Parathyroid adenoma (tissue), 2 donors: ENCODE data around the gene INAFM2.

Source experiments
- H2AFZ ChIP-seq: fragments of 300-600 bp; sonication (generic); one replicate; pipeline ENCODE4 v1.7.0; 2017; ENCODE audit warnings: antibody characterized with exemption, mild to moderate bottlenecking
- H3K27ac ChIP-seq: fragments of 300-600 bp; sonication (generic); one replicate; pipeline ENCODE4 v1.7.0; 2017
- H3K27me3 ChIP-seq: fragments of 300-600 bp; sonication (generic); one replicate; pipeline ENCODE4 v1.7.0; 2017; ENCODE audit warnings: low read length; ENCODE audit not compliant: control insufficient read depth, insufficient read depth
- H3K36me3 ChIP-seq: fragments of 300-600 bp; sonication (generic); one replicate; pipeline ENCODE4 v1.7.0; 2017; ENCODE audit warnings: low read length; ENCODE audit not compliant: control insufficient read depth, insufficient read depth
- H3K4me1 ChIP-seq: fragments of 300-600 bp; sonication (generic); one replicate; pipeline ENCODE4 v1.7.0; 2017; ENCODE audit warnings: control low read depth
- H3K4me2 ChIP-seq: fragments of 300-600 bp; sonication (generic); one replicate; pipeline ENCODE4 v1.7.0; 2017; ENCODE audit warnings: low read length
- H3K4me3 ChIP-seq: fragments of 300-600 bp; sonication (generic); one replicate; pipeline ENCODE4 v1.7.0; 2017; ENCODE audit warnings: low read depth, low read length
- H3K79me2 ChIP-seq: fragments of 300-600 bp; sonication (generic); one replicate; pipeline ENCODE4 v1.7.0; 2017; ENCODE audit warnings: control low read depth
- H3K9ac ChIP-seq: fragments of 300-600 bp; sonication (generic); one replicate; pipeline ENCODE4 v1.7.0; 2017; ENCODE audit warnings: mild to moderate bottlenecking
- H3K9me3 ChIP-seq: fragments of 300-600 bp; sonication (generic); one replicate; pipeline ENCODE4 v1.7.0; 2017; ENCODE audit warnings: low read length; ENCODE audit not compliant: control insufficient read depth
- CTCF ChIP-seq: fragments of 300-600 bp; sonication (generic); IDR thresholded peaks from one replicate; pipeline ENCODE4 v1.7.0; 2017; ENCODE audit warnings: antibody characterized with exemption, mild to moderate bottlenecking
- donor health status: primary hyperparathyroidism.

Gene INAFM2

GRCh38 chr15:40280260-40281056, 43.0 kb upstream of the INAFM2 start:
- Histone ChIP-seq H3K4me2 (no peak overlapping the region), H3K9me3 (no peaks in the 10 kb centered on the region), H3K27me3 (no peaks in the 10 kb centered on the region), H3K27ac (no peak overlapping the region), H2AFZ (no peak overlapping the region), H3K79me2 (no peaks in the 10 kb centered on the region), H3K36me3 (no peaks in the 10 kb centered on the region), H3K9ac (no peak overlapping the region), H3K4me1 (peaks cover 2% of the 10 kb centered on the region), H3K4me3 (no peak overlapping the region)
- TF ChIP-seq CTCF = no peak

GRCh38 chr15:40281057-40281800, 42.3 kb upstream of the INAFM2 start:
- no peaks in the 10 kb centered on the region for H3K9me3 ChIP-seq
- H3K4me2 ChIP-seq = no peak overlapping the region
- H3K27me3 ChIP-seq = no peaks in the 10 kb centered on the region
- no peaks in the 10 kb centered on the region for H3K36me3 ChIP-seq
- no peak for TF ChIP-seq CTCF
- H2AFZ ChIP-seq = no peak overlapping the region
- H3K27ac ChIP-seq = no peak overlapping the region
- H3K4me3 ChIP-seq = no peak overlapping the region
- peaks cover 2% of the 10 kb centered on the region for H3K4me1 ChIP-seq
- no peak overlapping the region for H3K9ac ChIP-seq
- no peaks in the 10 kb centered on the region for H3K79me2 ChIP-seq

GRCh38 chr15:40281801-40282146, 41.7 kb upstream of the INAFM2 start:
- no peaks in the 10 kb centered on the region for H3K36me3 ChIP-seq
- no peaks in the 10 kb centered on the region for H3K9me3 ChIP-seq
- no peak overlapping the region for H3K27ac ChIP-seq
- H3K4me1 ChIP-seq = peaks cover 2% of the 10 kb centered on the region
- H2AFZ ChIP-seq = no peak overlapping the region
- no peak for TF ChIP-seq CTCF
- H3K4me2 ChIP-seq = peak overlapping the region; percentile 61
- no peaks in the 10 kb centered on the region for H3K27me3 ChIP-seq
- H3K9ac ChIP-seq = no peak overlapping the region
- no peaks in the 10 kb centered on the region for H3K79me2 ChIP-seq
- H3K4me3 ChIP-seq = no peak overlapping the region

- Histone ChIP-seq H3K27me3 (no peaks in the 10 kb centered on the region), H3K4me3 (no peak overlapping the region), H3K36me3 (no peaks in the 10 kb centered on the region), H2AFZ (peak overlapping the region; percentile 69), H3K9me3 (no peaks in the 10 kb centered on the region), H3K4me2 (peak overlapping the region; percentile 61), H3K27ac (no peak overlapping the region), H3K79me2 (no peaks in the 10 kb centered on the region), H3K9ac (no peak overlapping the region), H3K4me1 (peaks cover 2% of the 10 kb centered on the region)
- TF ChIP-seq CTCF = no peak
Observed at GRCh38 chr15:40282147-40282868, 41.2 kb upstream of the INAFM2 start.
